MM.1S (cell line): ENCODE results near the gene SLC12A3.

Source experiments
- DNase-seq: peaks from one replicate; pipeline ENCODE4 v3.0.0-alpha.2; 2015
- H2AFZ ChIP-seq: fragments of 300-600 bp; sonication (generic); 2 replicates; pipeline ENCODE4 v1.6.0; 2016; ENCODE audit warnings: antibody characterized with exemption, low read length
- H3F3A ChIP-seq: fragments of 300-600 bp; sonication (generic); 2 replicates; pipeline ENCODE4 v1.6.1; 2016; ENCODE audit warnings: mild to moderate bottlenecking, antibody characterized with exemption, low read length, moderate library complexity, mixed read lengths; ENCODE audit not compliant: insufficient read depth
- H3K27ac ChIP-seq: fragments of 300-600 bp; sonication (generic); 2 replicates; pipeline ENCODE4 v1.5.1; 2016; ENCODE audit warnings: mild to moderate bottlenecking, low read length
- H3K27me3 ChIP-seq: fragments of 300-600 bp; sonication (generic); replicated peaks from 2 replicates; pipeline ENCODE4 v1.6.0; 2016; ENCODE audit warnings: low read length; ENCODE audit not compliant: insufficient read depth
- H3K36me3 ChIP-seq: fragments of 300-600 bp; sonication (generic); replicated peaks from 2 replicates; pipeline ENCODE4 v1.6.1; 2016; ENCODE audit warnings: mild to moderate bottlenecking, low read length, mixed read lengths; ENCODE audit not compliant: insufficient read depth
- H3K4me1 ChIP-seq: fragments of 300-600 bp; sonication (generic); 2 replicates; pipeline ENCODE4 v1.6.1; 2016; ENCODE audit warnings: low read length, mixed read lengths
- H3K4me2 ChIP-seq: fragments of 300-600 bp; sonication (generic); 2 replicates; pipeline ENCODE4 v1.6.0; 2016; ENCODE audit warnings: low read depth, low read length
- H3K4me3 ChIP-seq: fragments of 300-600 bp; sonication (generic); 2 replicates; pipeline ENCODE4 v1.5.1; 2016; ENCODE audit warnings: low read length, mixed read lengths
- H3K79me2 ChIP-seq: fragments of 300-600 bp; sonication (generic); 2 replicates; pipeline ENCODE4 v1.6.1; 2016; ENCODE audit warnings: mixed run types, low read length, mixed read lengths
- H3K9ac ChIP-seq: fragments of 300-600 bp; sonication (generic); 2 replicates; pipeline ENCODE4 v1.6.1; 2016; ENCODE audit warnings: low read length, mixed read lengths
- H3K9me2 ChIP-seq: fragments of 300-600 bp; sonication (generic); replicated peaks from 2 replicates; pipeline ENCODE4 v1.6.1; 2016; ENCODE audit warnings: mild to moderate bottlenecking, low read length, mixed read lengths; ENCODE audit not compliant: insufficient read depth
- H3K9me3 ChIP-seq: fragments of 300-600 bp; sonication (generic); replicated peaks from 2 replicates; pipeline ENCODE4 v1.6.1; 2016; ENCODE audit warnings: mild to moderate bottlenecking, low read length, mixed read lengths; ENCODE audit not compliant: insufficient read depth
- H4K20me1 ChIP-seq: fragments of 300-600 bp; sonication (generic); 2 replicates; pipeline ENCODE4 v1.6.1; 2016; ENCODE audit warnings: mild to moderate bottlenecking, low read length, moderate library complexity, mixed read lengths; ENCODE audit not compliant: insufficient read depth
- CTCF ChIP-seq: fragments of 300-600 bp; sonication (generic); IDR thresholded peaks from 2 replicates; pipeline ENCODE4 v1.5.1; 2016; ENCODE audit warnings: antibody characterized with exemption, low read length, mixed read lengths
- EZH2 ChIP-seq: fragments of 300-600 bp; sonication (generic); optimal IDR thresholded peaks from 2 replicates; pipeline ENCODE3; 2017; ENCODE audit warnings: low read depth, mild to moderate bottlenecking, antibody characterized with exemption, low read length, mixed read lengths
- EZH2phosphoT487 ChIP-seq: fragments of 300-600 bp; sonication (generic); IDR thresholded peaks from 2 replicates; pipeline ENCODE4 v1.6.1; 2018; ENCODE audit warnings: antibody characterized with exemption, low read length

Gene SLC12A3

GRCh38 chr16:56896244-56896643, 31.2 kb downstream of the SLC12A3 start:
- no peaks in the 10 kb centered on the region for H3K9me3 ChIP-seq
- H3F3A ChIP-seq, result no peaks in the 10 kb centered on the region
- no peaks in the 10 kb centered on the region for H3K79me2 ChIP-seq
- no peaks in the 10 kb centered on the region for H3K9me2 ChIP-seq
- H4K20me1 ChIP-seq, result no peaks in the 10 kb centered on the region
- H3K4me3 ChIP-seq, result no peak overlapping the region
- no peak overlapping the region for H3K4me2 ChIP-seq
- H3K27me3 ChIP-seq, result no peaks in the 10 kb centered on the region
- DNase-seq, result no peak
- no peak overlapping the region for H3K27ac ChIP-seq
- H3K4me1 ChIP-seq, result peaks cover 7% of the 10 kb centered on the region
- TF ChIP-seq EZH2phosphoT487 (no peak), CTCF (no peak), EZH2 (no peak)
- H3K36me3 ChIP-seq, result no peaks in the 10 kb centered on the region
- H3K9ac ChIP-seq, result no peak overlapping the region
- H2AFZ ChIP-seq, result no peak overlapping the region

GRCh38 chr16:56897026-56897799, 32.2 kb downstream of the SLC12A3 start:
- TF ChIP-seq CTCF (no peak), EZH2phosphoT487 (no peak), EZH2 (no peak)
- no peaks in the 10 kb centered on the region for H3F3A ChIP-seq
- no peaks in the 10 kb centered on the region for H3K27me3 ChIP-seq
- no peaks in the 10 kb centered on the region for H3K36me3 ChIP-seq
- no peak overlapping the region for H3K4me3 ChIP-seq
- H3K4me1 ChIP-seq, result peaks cover 7% of the 10 kb centered on the region
- DNase-seq, result no peak
- H3K9ac ChIP-seq, result no peak overlapping the region
- H3K79me2 ChIP-seq, result no peaks in the 10 kb centered on the region
- no peak overlapping the region for H3K27ac ChIP-seq
- no peak overlapping the region for H2AFZ ChIP-seq
- H3K4me2 ChIP-seq, result no peak overlapping the region
- H3K9me2 ChIP-seq, result no peaks in the 10 kb centered on the region
- no peaks in the 10 kb centered on the region for H4K20me1 ChIP-seq
- no peaks in the 10 kb centered on the region for H3K9me3 ChIP-seq

- no peaks in the 10 kb centered on the region for H3K79me2 ChIP-seq
- no peak overlapping the region for H3K9ac ChIP-seq
- no peaks in the 10 kb centered on the region for H3K36me3 ChIP-seq
- H3K9me2 ChIP-seq, result no peaks in the 10 kb centered on the region
- H2AFZ ChIP-seq, result no peak overlapping the region
- no peaks in the 10 kb centered on the region for H3K27me3 ChIP-seq
- TF ChIP-seq EZH2 (no peak), CTCF (no peak), EZH2phosphoT487 (no peak)
- no peak overlapping the region for H3K27ac ChIP-seq
- H3K4me2 ChIP-seq, result no peak overlapping the region
- no peak for DNase-seq
- no peak overlapping the region for H3K4me3 ChIP-seq
- no peaks in the 10 kb centered on the region for H4K20me1 ChIP-seq
- no peaks in the 10 kb centered on the region for H3F3A ChIP-seq
- peaks cover 7% of the 10 kb centered on the region for H3K4me1 ChIP-seq
- H3K9me3 ChIP-seq, result no peaks in the 10 kb centered on the region
These were observed 33.8 kb downstream of the SLC12A3 start for GRCh38 chr16:56898847-56899246.
